ENCODE results near the gene DNAJB2. TPM values are rescaled to one million over a fixed set of nuclear protein-coding genes. Genes with fewer than 3 reads are reported as not detected.

DNAJB2 gene
- total RNA-seq, 1 experiment from 2014 or later = 36.2 TPM

GRCh38 chr2:219291910-219292490 is 12.8 kb downstream of the DNAJB2 start:
- Histone ChIP-seq H3K9me2 (ENCODE audit: insufficient read depth) (no peaks in the 10 kb centered on the region), H3K4me3 (replicated peaks in 1 of 2; ENCODE audit: low read depth in 1 of 2, low read length in 2 of 2) (no peak overlapping the region), H3K9me3 (ENCODE audit: control insufficient read depth in 1 of 2, insufficient read depth in 1 of 2, low read depth in 1 of 2, low read length in 2 of 2) (no peaks in the 10 kb centered on the region), H3K27ac (ENCODE audit: low read depth, low read length) (no peak overlapping the region), H3K9ac (ENCODE audit: low read length) (no peak overlapping the region), H3K36me3 (ENCODE audit: control insufficient read depth in 1 of 2, insufficient read depth in 2 of 2, low read length in 2 of 2) (no peaks in the 10 kb centered on the region), H4K20me1 (ENCODE audit: insufficient read depth) (no peaks in the 10 kb centered on the region), H3K4me2 (ENCODE audit: low read length) (no peak overlapping the region), H2AFZ (ENCODE audit: low read depth, low read length, poor library complexity, severe bottlenecking) (no peak overlapping the region), H3K4me1 (ENCODE audit: control insufficient read depth in 1 of 2, insufficient read depth in 2 of 2, low read length in 2 of 2) (peaks cover 7 to 22% of the 10 kb centered on the region in 2 experiments; a peak in 3 of 4 replicates), H3K79me2 (ENCODE audit: insufficient read depth, low read length) (no peaks in the 10 kb centered on the region), H3K27me3 (ENCODE audit: insufficient read depth, low read length) (no peaks in the 10 kb centered on the region)
- intact Hi-C loops (cut with micrococcal nuclease) = no loop called here
- no TSS peak for BruUV-seq (replicated peaks)
- ChIA-PET RAD21 (ENCODE audit: low non-redundant PET in 1 of 2, low total read pairs in 2 of 2, uncharacterized antibody in 2 of 2, unreplicated experiment in 2 of 2) (no interaction called here), POLR2A (no interaction called here), CTCF (interaction anchor here (4.5 kb wide), 1 partner anchor 14 kb away, joined by 71 read pairs; the partner anchor contains the start of gene DNAJB2)
- TF ChIP-seq, protein P1, sequence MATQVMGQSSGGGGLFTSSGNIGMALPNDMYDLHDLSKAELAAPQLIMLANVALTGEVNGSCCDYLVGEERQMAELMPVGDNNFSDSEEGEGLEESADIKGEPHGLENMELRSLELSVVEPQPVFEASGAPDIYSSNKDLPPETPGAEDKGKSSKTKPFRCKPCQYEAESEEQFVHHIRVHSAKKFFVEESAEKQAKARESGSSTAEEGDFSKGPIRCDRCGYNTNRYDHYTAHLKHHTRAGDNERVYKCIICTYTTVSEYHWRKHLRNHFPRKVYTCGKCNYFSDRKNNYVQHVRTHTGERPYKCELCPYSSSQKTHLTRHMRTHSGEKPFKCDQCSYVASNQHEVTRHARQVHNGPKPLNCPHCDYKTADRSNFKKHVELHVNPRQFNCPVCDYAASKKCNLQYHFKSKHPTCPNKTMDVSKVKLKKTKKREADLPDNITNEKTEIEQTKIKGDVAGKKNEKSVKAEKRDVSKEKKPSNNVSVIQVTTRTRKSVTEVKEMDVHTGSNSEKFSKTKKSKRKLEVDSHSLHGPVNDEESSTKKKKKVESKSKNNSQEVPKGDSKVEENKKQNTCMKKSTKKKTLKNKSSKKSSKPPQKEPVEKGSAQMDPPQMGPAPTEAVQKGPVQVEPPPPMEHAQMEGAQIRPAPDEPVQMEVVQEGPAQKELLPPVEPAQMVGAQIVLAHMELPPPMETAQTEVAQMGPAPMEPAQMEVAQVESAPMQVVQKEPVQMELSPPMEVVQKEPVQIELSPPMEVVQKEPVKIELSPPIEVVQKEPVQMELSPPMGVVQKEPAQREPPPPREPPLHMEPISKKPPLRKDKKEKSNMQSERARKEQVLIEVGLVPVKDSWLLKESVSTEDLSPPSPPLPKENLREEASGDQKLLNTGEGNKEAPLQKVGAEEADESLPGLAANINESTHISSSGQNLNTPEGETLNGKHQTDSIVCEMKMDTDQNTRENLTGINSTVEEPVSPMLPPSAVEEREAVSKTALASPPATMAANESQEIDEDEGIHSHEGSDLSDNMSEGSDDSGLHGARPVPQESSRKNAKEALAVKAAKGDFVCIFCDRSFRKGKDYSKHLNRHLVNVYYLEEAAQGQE (IDR thresholded peaks at IDR 0.05; ENCODE audit: low read depth) = no peak
- TF ChIP-seq ZNF274 (IDR thresholded peaks at IDR 0.05; ENCODE audit: low read depth, low read length) (no peak), EZH2 (IDR thresholded peaks at IDR 0.05) (no peak), SRF (IDR thresholded peaks at IDR 0.05; ENCODE audit: low read depth) (no peak), YY1 (IDR thresholded peaks at IDR 0.05; ENCODE audit: extremely low read depth, insufficient replicate concordance, low read depth, low read length) (no peak), ELF1 (IDR thresholded peaks at IDR 0.05; ENCODE audit: borderline replicate concordance, low read depth) (no peak), FOSL1 (IDR thresholded peaks at IDR 0.05; ENCODE audit: low read depth) (no peak), ZBTB33 (IDR thresholded peaks at IDR 0.05; ENCODE audit: extremely low read depth, insufficient replicate concordance, low read length) (no peak), CBX3 (IDR thresholded peaks at IDR 0.05; ENCODE audit: low read depth) (no peak), SIN3A (IDR thresholded peaks at IDR 0.05; ENCODE audit: low read depth) (no peak), MAX (IDR thresholded peaks at IDR 0.05) (no peak), POLR2A (IDR thresholded peaks at IDR 0.05; ENCODE audit: borderline replicate concordance, extremely low read depth, insufficient read depth, insufficient read length) (no peak), EGR1 (IDR thresholded peaks at IDR 0.05; ENCODE audit: low read depth) (no peak), RAD21 (IDR thresholded peaks at IDR 0.05; ENCODE audit: low read depth) (no peak), EZH2phosphoT487 (IDR thresholded peaks at IDR 0.05; ENCODE audit: borderline replicate concordance) (no peak)
- TF ChIP-seq, protein P2, sequence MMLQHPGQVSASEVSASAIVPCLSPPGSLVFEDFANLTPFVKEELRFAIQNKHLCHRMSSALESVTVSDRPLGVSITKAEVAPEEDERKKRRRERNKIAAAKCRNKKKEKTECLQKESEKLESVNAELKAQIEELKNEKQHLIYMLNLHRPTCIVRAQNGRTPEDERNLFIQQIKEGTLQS (IDR thresholded peaks at IDR 0.05) = no peak
- ATAC-seq (no peak), DNase-seq (ENCODE audit: low read depth, low spot score) (no peak)
